ENCODE measurements around the gene CAPZB. TPM values are rescaled to one million over a fixed set of nuclear protein-coding genes. Genes with fewer than 3 reads are reported as not detected.

The CAPZB gene
- total and polyA plus RNA-seq, 2 donors (not counting 3 experiments of a cell fraction or from before 2014, with no cell fraction given) = 196 to 347 TPM

DNA sequence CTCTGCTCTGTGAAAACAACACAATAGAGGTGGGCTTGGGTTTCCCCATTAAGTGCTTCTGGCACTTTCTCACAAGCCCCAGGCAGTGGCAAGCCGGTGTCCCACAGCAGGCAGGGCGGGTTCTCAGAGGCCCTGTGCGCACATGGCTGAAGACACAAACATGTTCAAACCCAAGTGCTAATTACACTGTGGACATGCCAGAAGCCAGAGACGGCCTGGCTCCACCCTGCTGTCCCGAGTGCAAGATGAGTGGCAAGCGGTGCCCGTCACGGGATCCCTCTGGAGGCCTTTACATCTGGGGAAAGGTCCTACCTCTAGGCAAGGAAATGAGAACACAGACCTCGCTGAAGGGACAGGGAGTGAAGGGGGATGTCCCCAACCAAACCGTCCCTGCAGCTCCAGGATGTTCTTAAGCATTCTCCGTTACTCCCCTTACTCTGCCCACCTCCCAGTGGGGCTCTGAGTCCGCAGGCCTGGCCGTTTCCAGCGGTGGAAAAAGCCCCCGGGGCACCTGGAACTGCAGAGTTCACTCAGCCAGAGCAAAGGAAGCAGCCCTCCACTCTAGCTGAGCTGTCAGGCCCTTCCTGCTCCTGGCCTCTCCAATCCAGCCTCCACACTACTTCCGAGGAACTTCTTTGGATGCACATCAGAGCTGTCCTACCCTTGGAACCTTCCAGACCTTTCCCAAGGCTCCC, 115.8 kb downstream of the CAPZB start:
- H3K27ac ChIP-seq (ENCODE audit: insufficient read depth, low read depth, low read length) = no peak overlapping the region
- no peaks in the 10 kb centered on the region for H3K9me1 ChIP-seq (replicated peaks; ENCODE audit: control insufficient read depth, extremely low read depth, insufficient read depth, low read length)
- H4K20me1 ChIP-seq (replicated peaks; ENCODE audit: control insufficient read depth, extremely low read depth, insufficient read depth, low read length) = peaks cover 2% of the 10 kb centered on the region
- H3K27me3 ChIP-seq (ENCODE audit: control insufficient read depth in 2 of 2, insufficient read depth in 2 of 2, low read length in 2 of 2) = no peaks in the 10 kb centered on the region
- peaks cover 4 to 12% of the 10 kb centered on the region in 2 experiments for H3K36me3 ChIP-seq (ENCODE audit: control insufficient read depth in 2 of 2, extremely low read depth in 1 of 2, insufficient read depth in 2 of 2, low read length in 2 of 2)
- H3K79me2 ChIP-seq (ENCODE audit: control insufficient read depth, insufficient read depth, low read length) = peaks cover 2% of the 10 kb centered on the region
- H3K9ac ChIP-seq (replicated peaks; ENCODE audit: extremely low read depth, insufficient read depth, low read length) = no peak overlapping the region
- intact Hi-C loops (cut with micrococcal nuclease) (no loop called here), dilution Hi-C loops (cut with MboI; ENCODE audit: extremely low pct_ligation_motif_present, low sequenced_read_pairs) (no loop called here)
- no peaks in the 10 kb centered on the region for H3K4me1 ChIP-seq (ENCODE audit: control insufficient read depth, extremely low read depth, insufficient read depth, low read length)
- H3K4me2 ChIP-seq (ENCODE audit: insufficient read depth, low read length) = no peak overlapping the region
- DNase-seq (ENCODE audit: low read depth, low spot score) (no peak), FAIRE-seq (no peak)
- H3K4me3 ChIP-seq (replicated peaks in 1 of 3; ENCODE audit: insufficient read depth in 1 of 3, low read depth in 1 of 3, low read length in 3 of 3) = no peak overlapping the region
- TF ChIP-seq JUN (IDR thresholded peaks at IDR 0.05; ENCODE audit: borderline replicate concordance, insufficient read depth, insufficient read length, low read depth) = no peak
- no peak for TF ChIP-seq EZH2 (IDR thresholded peaks at IDR 0.05; ENCODE audit: borderline replicate concordance, low read depth, low read length, severe bottlenecking)
- no peak for TF ChIP-seq FOS (IDR thresholded peaks at IDR 0.05; ENCODE audit: borderline replicate concordance, insufficient read depth, low read length)
- TF ChIP-seq, protein P1, sequence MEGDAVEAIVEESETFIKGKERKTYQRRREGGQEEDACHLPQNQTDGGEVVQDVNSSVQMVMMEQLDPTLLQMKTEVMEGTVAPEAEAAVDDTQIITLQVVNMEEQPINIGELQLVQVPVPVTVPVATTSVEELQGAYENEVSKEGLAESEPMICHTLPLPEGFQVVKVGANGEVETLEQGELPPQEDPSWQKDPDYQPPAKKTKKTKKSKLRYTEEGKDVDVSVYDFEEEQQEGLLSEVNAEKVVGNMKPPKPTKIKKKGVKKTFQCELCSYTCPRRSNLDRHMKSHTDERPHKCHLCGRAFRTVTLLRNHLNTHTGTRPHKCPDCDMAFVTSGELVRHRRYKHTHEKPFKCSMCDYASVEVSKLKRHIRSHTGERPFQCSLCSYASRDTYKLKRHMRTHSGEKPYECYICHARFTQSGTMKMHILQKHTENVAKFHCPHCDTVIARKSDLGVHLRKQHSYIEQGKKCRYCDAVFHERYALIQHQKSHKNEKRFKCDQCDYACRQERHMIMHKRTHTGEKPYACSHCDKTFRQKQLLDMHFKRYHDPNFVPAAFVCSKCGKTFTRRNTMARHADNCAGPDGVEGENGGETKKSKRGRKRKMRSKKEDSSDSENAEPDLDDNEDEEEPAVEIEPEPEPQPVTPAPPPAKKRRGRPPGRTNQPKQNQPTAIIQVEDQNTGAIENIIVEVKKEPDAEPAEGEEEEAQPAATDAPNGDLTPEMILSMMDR (IDR thresholded peaks at IDR 0.05; ENCODE audit: extremely low read depth in 1 of 2, insufficient read depth in 1 of 2, low read depth in 1 of 2, low read length in 2 of 2) = no peak
- TF ChIP-seq POLR2A (IDR thresholded peaks at IDR 0.05; ENCODE audit: low read depth, low read length) = no peak
- ChIA-PET POLR2A (no interaction called here), CTCF (no interaction called here)
- no TSS peak for BruUV-seq (replicated peaks)
- H2AFZ ChIP-seq (ENCODE audit: low read depth, low read length) = no peak overlapping the region
- H3K9me3 ChIP-seq (replicated peaks; ENCODE audit: control insufficient read depth, insufficient read depth, low read length) = no peaks in the 10 kb centered on the region

DNA sequence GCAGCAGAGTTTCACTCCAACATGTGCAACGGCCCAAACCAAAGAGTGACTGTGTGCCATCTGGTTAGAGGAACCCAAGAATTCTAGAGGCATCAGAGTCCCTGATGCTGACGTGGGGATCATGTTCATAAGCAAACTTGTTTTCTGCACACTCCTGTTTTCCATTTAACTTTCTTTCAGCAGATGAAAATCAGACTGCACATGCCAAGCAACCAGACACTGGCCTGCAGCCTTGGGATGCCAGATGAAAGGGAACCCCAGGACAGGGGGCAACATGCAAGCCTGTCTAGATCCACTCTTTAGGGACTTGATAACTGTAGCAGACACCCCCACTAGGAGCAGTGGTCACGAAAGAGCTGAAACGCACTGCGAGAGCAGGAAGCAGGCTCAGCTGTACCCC, 116.4 kb downstream of the CAPZB start:
- intact Hi-C loops (cut with micrococcal nuclease) = no loop called here
- no peak overlapping the region for H3K4me2 ChIP-seq (ENCODE audit: insufficient read depth, low read length)
- H3K27ac ChIP-seq (ENCODE audit: insufficient read depth, low read depth, low read length) = no peak overlapping the region
- peaks cover 2 to 8% of the 10 kb centered on the region in 2 experiments for H3K36me3 ChIP-seq (ENCODE audit: control insufficient read depth in 2 of 2, extremely low read depth in 1 of 2, insufficient read depth in 2 of 2, low read length in 2 of 2)
- no peak for DNase-seq (ENCODE audit: low read depth, low spot score)
- H3K79me2 ChIP-seq (ENCODE audit: control insufficient read depth, insufficient read depth, low read length) = peaks cover 2% of the 10 kb centered on the region
- H3K9me3 ChIP-seq (replicated peaks; ENCODE audit: control insufficient read depth, insufficient read depth, low read length) = no peaks in the 10 kb centered on the region
- dilution Hi-C loops (cut with MboI; ENCODE audit: extremely low pct_ligation_motif_present, low sequenced_read_pairs) = no loop called here
- peaks cover under 1% of the 10 kb centered on the region for H4K20me1 ChIP-seq (replicated peaks; ENCODE audit: control insufficient read depth, extremely low read depth, insufficient read depth, low read length)
- H3K9ac ChIP-seq (replicated peaks; ENCODE audit: extremely low read depth, insufficient read depth, low read length) = no peak overlapping the region
- ChIA-PET POLR2A (no interaction called here), CTCF (no interaction called here)
- H3K27me3 ChIP-seq (ENCODE audit: control insufficient read depth in 2 of 2, insufficient read depth in 2 of 2, low read length in 2 of 2) = no peaks in the 10 kb centered on the region
- H2AFZ ChIP-seq (ENCODE audit: low read depth, low read length) = no peak overlapping the region
- no peak for FAIRE-seq
- no peaks in the 10 kb centered on the region for H3K9me1 ChIP-seq (replicated peaks; ENCODE audit: control insufficient read depth, extremely low read depth, insufficient read depth, low read length)
- no peak overlapping the region for H3K4me3 ChIP-seq (replicated peaks in 1 of 3; ENCODE audit: insufficient read depth in 1 of 3, low read depth in 1 of 3, low read length in 3 of 3)
- no TSS peak for BruUV-seq (replicated peaks)
- TF ChIP-seq POLR2A (IDR thresholded peaks at IDR 0.05; ENCODE audit: low read depth, low read length) (no peak), MYC (IDR thresholded peaks at IDR 0.05; ENCODE audit: low read depth, low read length) (no peak), GATA2 (IDR thresholded peaks at IDR 0.05; ENCODE audit: insufficient read depth, insufficient read length, low read depth, low read length) (no peak), FOS (IDR thresholded peaks at IDR 0.05; ENCODE audit: borderline replicate concordance, insufficient read depth, low read length) (no peak), POLR2AphosphoS5 (IDR thresholded peaks at IDR 0.05; ENCODE audit: insufficient read depth, low read depth, low read length) (no peak), JUN (IDR thresholded peaks at IDR 0.05; ENCODE audit: borderline replicate concordance, insufficient read depth, insufficient read length, low read depth) (no peak), EZH2 (IDR thresholded peaks at IDR 0.05; ENCODE audit: borderline replicate concordance, low read depth, low read length, severe bottlenecking) (no peak)
- TF ChIP-seq, protein P1 (IDR thresholded peaks at IDR 0.05; ENCODE audit: extremely low read depth in 1 of 2, insufficient read depth in 1 of 2, low read depth in 1 of 2, low read length in 2 of 2) = no peak
- TF ChIP-seq, protein P2, sequence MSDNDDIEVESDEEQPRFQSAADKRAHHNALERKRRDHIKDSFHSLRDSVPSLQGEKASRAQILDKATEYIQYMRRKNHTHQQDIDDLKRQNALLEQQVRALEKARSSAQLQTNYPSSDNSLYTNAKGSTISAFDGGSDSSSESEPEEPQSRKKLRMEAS (IDR thresholded peaks at IDR 0.05; ENCODE audit: insufficient read depth, insufficient read length) = no peak
- no peaks in the 10 kb centered on the region for H3K4me1 ChIP-seq (ENCODE audit: control insufficient read depth, extremely low read depth, insufficient read depth, low read length)
